RWPE2 (cell line): Measurements from ENCODE around the gene PDS5B.

Experiments used
- ATAC-seq: fragments of 200-7000 bp; cut with Tn5 transposase; 3 replicates; pipeline ENCODE4 v1.9.1; 2021; ENCODE audit warnings: low read depth
- DNase-seq: peaks from one replicate; pipeline ENCODE4 v3.0.0-alpha.2; 2020; ENCODE audit warnings: low spot score
- H3K27ac ChIP-seq: fragments of 450-650 bp; 2 replicates; pipeline ENCODE4 v1.5.1; 2017; ENCODE audit warnings: mild to moderate bottlenecking; ENCODE audit not compliant: poor library complexity, severe bottlenecking
- H3K27me3 ChIP-seq: fragments of 250-450 bp; sonication (Bioruptor Pico); 2 replicates; pipeline ENCODE4 v1.5.1; 2021; ENCODE audit warnings: mild to moderate bottlenecking, moderate library complexity; ENCODE audit not compliant: insufficient read depth, poor library complexity, severe bottlenecking
- H3K36me3 ChIP-seq: fragments of 250-450 bp; sonication (Bioruptor Pico); 2 replicates; pipeline ENCODE4 v1.5.1; 2020; ENCODE audit warnings: low read depth, mild to moderate bottlenecking, moderate library complexity
- H3K4me1 ChIP-seq: fragments of 250-450 bp; sonication (Bioruptor Pico); 2 replicates; pipeline ENCODE4 v1.5.1; 2021; ENCODE audit warnings: mild to moderate bottlenecking, moderate library complexity; ENCODE audit not compliant: insufficient read depth, poor library complexity, severe bottlenecking
- H3K4me3 ChIP-seq: fragments of 250-450 bp; sonication (Bioruptor Pico); 2 replicates; pipeline ENCODE4 v1.5.1; 2021; ENCODE audit warnings: mild to moderate bottlenecking, moderate library complexity; ENCODE audit not compliant: severe bottlenecking
- H3K9me3 ChIP-seq: fragments of 250-450 bp; sonication (Bioruptor Pico); 2 replicates; pipeline ENCODE4 v1.5.1; 2021; ENCODE audit warnings: mild to moderate bottlenecking, moderate library complexity; ENCODE audit not compliant: severe bottlenecking
- CTCF ChIP-seq: fragments of 450-650 bp; IDR thresholded peaks from one replicate; pipeline ENCODE4 v1.5.1; 2017; ENCODE audit warnings: mild to moderate bottlenecking, moderate library complexity; ENCODE audit not compliant: poor library complexity, severe bottlenecking

The PDS5B gene

GRCh38 chr13:32622827-32623226, 36.6 kb downstream of the PDS5B start:
- Histone ChIP-seq H3K36me3 (no peaks in the 10 kb centered on the region), H3K4me3 (no peak overlapping the region), H3K27ac (no peak overlapping the region), H3K27me3 (no peaks in the 10 kb centered on the region), H3K9me3 (peaks cover 2% of the 10 kb centered on the region), H3K4me1 (no peaks in the 10 kb centered on the region)
- no peak for TF ChIP-seq CTCF
- DNase-seq = no peak
- no peak for ATAC-seq

GRCh38 chr13:32624441-32624840, 38.2 kb downstream of the PDS5B start:
- Histone ChIP-seq H3K27me3 (no peaks in the 10 kb centered on the region), H3K4me1 (no peaks in the 10 kb centered on the region), H3K4me3 (no peak overlapping the region), H3K36me3 (no peaks in the 10 kb centered on the region), H3K27ac (no peak overlapping the region), H3K9me3 (peaks cover 2% of the 10 kb centered on the region)
- ATAC-seq (no peak), DNase-seq (no peak)
- TF ChIP-seq CTCF = no peak

- DNase-seq = no peak
- Histone ChIP-seq H3K36me3 (no peaks in the 10 kb centered on the region), H3K9me3 (peaks cover under 1% of the 10 kb centered on the region), H3K4me1 (no peaks in the 10 kb centered on the region), H3K4me3 (no peak overlapping the region), H3K27ac (no peak overlapping the region), H3K27me3 (no peaks in the 10 kb centered on the region)
- TF ChIP-seq CTCF = no peak
- no peak for ATAC-seq
Measured at GRCh38 chr13:32627793-32628192, 41.5 kb downstream of the PDS5B start.

GRCh38 chr13:32629313-32629712, 43.1 kb downstream of the PDS5B start:
- no peak overlapping the region for H3K27ac ChIP-seq
- no peaks in the 10 kb centered on the region for H3K36me3 ChIP-seq
- H3K4me3 ChIP-seq = no peak overlapping the region
- TF ChIP-seq CTCF = no peak
- no peak for ATAC-seq
- no peak for DNase-seq
- H3K27me3 ChIP-seq = no peaks in the 10 kb centered on the region
- H3K9me3 ChIP-seq = no peaks in the 10 kb centered on the region
- H3K4me1 ChIP-seq = no peaks in the 10 kb centered on the region

GRCh38 chr13:32629866-32630265, 43.6 kb downstream of the PDS5B start:
- Histone ChIP-seq H3K4me3 (no peak overlapping the region), H3K27me3 (no peaks in the 10 kb centered on the region), H3K9me3 (no peaks in the 10 kb centered on the region), H3K4me1 (no peaks in the 10 kb centered on the region), H3K27ac (no peak overlapping the region), H3K36me3 (no peaks in the 10 kb centered on the region)
- DNase-seq (no peak), ATAC-seq (no peak)
- TF ChIP-seq CTCF = no peak
